Ammon's horn (tissue), 1 donor: ENCODE results near the gene SCAP.
A peak's percentile ranks its signal among the peaks of the same experiment; 100 is the strongest.
"Not testable (repeated sequence)": the region's sequence is repeated elsewhere in the genome, so short reads cannot be mapped to it uniquely, and the experiment has no call there.

Experiments used
- DNase-seq: peaks from one replicate; pipeline ENCODE4 v3.0.0-alpha.2; 2016; ENCODE audit warnings: low spot score

The SCAP gene

DNA sequence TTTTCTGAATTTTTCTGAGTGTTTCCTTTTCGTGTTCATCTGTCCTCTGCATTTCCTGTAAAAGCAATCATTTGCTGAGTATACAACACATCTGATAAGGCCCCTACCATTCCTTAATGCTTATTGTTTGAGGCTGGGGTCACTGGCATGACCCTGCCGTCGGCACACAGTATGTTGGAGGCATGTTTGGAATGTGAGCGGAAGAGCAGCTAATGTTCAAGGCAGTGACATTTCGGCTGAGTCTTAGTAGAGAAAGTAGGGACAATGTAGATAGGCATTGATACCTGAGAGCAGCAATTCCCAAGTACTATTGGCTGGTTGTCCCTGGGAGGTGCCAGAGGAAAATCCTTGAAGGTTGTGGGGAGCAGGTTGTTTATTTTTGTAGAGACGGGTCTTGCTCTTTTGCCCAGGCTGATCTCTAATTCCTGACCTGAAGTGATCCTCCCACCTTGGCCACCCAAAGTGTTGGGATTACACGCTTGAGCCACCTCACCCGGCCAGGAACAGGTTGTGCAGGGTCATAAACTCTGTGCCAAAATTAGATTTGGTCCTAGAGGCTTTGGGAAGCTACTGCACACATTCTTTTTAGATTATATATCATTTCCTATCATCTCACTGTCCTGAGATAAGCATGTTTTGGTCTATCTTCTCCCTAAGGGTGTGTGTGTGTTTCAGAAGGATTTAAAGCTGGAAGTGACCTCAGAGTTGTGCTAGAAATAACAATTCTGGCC is 81.4 kb downstream of the SCAP start:
- DNase-seq = no peak

DNA sequence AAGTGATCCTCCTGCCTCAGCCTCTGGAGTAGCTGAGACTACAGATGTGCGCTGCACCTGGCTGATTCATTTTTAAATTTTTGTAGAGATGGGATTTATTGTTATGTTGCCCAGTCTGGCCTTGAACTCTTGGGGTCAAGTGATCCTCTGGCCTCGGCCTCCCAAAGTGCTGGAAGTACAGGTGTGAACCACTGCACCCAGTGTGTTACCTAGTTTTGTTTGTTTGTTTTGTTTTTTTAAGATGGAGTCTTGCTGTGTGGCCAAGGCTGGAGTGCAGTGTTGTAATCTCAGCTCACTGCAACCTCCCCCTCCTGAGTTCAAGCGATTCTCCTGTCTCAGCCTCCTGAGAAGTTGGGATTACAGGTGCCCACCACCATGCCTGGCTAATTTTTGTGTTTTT is 82.8 kb downstream of the SCAP start:
- no peak for DNase-seq

DNA sequence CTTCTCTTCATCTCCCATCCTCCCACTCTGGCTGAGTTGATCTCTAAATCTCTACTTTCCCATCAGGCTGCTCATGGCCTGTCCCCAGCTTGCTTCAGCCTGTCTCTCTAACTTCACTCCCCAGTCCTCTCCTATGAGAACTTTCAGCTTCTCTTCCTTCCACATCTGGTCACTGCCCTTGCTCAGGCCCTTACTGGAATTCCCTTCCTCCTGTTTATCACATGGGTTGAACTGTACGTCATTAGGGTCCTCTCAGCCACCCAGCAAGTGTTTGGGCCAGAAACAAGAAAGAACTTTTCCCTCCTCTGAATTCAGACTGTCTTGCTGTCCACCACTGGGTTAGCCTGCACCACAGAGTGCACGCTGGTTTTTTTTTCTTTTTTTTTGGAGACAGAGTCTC is 89.9 kb downstream of the SCAP start:
- no peak for DNase-seq

DNA sequence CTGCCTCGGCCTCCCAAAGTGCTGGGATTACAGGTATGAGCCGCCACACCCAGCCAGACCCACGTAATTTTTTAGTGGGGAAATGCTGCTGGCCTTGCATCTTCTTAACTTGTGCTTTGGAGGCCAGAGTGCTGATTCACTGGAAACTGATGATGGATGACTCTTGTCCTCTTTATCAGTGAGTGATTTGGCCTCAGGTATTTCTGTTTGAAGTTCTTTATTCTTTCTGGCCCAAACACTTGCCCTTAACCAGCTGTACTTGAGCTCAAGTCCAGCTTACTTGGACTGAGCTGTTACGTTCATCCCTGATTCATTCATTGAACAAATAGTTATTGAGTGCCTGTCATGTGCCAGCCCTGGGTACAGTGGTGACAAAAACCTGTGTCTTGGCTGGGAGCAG is 90.7 kb downstream of the SCAP start:
- no peak for DNase-seq

DNA sequence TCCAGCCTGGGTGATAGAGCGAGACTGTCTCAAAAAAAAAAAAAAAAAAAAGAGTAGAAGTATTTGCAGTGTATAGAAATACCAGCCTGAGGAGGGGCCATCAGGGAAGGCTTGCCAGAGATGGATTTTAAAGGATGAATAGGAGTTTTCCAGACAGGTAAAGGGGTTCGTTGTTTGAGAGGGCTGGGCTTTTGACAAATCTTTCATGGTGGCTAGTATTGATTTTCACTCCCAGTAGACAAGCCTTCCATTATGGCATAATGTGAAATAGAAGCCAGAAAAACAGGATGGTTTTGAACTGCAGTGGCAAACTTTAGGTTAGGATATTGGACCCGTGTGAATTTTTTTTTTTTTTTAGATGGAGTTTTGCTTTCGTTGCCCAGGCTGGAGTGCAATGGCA is 91.3 kb downstream of the SCAP start:
- DNase-seq = no peak

DNA sequence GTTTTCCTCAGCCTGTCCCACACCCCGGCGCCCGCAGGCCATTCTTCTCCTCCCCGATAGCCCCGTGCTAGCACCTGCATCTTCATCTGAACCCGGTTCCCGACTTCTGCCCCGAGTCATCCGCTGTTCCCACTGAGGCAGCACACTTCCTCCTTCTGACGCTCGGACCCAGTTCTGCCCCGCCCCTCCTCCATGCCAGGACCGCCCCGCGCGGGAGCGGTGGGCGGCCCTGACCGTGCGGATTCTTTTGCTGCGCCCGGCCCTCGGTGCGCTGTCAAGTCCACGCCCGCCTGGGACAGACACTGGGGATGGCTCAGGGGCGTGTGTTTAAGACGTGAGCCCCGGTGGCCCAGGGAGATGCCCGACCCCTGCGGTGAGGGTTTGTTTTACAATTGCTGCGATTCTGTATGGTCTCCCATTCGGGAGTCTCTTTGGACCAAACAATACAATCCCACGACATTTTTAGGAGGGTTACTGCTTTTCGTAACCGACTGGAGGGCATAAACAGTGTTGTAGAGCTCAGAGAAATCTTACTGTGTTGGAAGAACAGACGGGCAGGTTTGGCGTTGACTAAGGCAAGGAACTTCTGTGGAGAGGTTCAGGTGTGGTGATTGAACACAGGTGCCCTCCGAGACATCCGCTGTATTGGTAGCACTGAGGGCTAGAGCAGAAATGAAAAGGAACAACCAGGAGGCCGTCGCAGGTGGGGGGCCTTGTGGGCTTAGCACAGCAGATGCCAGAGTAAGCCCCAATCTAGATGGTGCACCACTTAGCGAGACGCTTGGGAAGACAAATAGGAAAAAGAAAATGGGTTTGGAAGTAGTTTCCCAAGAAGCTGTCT is 94.2 kb downstream of the SCAP start:
- peak; percentile 82 for DNase-seq

DNA sequence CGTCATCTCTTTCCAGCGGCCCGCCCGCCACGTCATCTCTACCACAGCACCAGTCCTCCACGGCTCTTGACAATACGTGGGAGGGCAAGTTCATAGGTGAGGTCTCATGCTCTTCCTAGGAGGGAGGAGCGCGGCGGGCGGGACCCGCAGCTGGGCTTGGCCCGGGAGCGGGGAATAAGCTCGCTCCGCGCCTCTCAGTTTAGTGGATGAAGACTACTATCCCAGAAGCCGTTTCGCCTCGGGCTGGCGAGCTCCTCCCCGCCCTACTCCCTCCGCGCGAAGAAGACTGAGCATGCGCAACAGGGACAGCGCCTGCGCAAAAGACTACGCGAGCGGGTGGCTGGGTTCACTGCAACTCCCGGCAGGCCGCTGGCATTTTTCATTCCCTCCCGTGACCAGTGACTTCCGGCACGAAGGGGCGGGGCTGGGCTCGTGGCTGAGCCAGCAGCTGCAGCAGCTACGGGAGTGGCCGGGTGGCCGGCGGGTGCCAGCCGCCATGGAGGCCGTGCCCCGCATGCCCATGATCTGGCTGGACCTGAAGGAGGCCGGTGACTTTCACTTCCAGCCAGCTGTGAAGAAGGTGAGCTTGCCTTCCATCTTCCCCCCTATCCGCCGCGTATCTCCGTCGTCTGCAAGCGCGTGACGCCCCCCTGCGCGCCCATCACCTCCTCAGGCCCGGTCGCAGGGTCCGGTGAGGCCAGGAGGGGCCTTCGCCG is 95.0 kb downstream of the SCAP start, which contains the start of gene PTPN23:
PTPN23 (plus strand) TSS at position 421 of the 716 bp plus-strand sequence; CDS start at position 497, 76 bp downstream.
- peak; percentile 98 for DNase-seq

DNA sequence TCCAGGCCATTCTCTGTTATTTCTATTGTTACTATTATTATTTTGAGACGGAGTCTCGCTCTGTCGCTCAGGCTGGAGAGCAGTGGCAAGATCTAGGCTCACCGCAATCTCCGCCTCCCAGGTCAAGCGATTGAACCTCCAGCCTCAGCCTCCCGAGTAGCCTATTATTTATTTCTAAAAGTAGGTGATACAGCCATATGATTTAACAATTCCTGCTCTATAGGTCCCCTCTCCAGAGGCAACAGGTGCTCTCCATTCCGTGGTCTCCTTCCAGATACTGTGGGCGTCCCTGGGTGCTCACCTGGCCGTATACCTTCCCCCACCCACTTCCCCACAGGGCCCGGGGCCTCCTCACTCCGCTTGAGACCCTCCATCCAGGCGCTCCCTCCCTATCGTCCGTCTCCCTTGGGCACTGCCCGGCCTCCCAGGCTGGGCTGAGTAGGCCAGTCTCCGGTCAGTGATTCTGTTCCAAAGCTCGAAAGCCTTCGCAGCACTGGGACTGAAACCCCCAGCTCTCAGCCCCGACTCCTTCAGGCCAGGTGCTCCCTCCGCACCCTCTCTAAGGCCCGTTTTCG is 95.6 kb downstream of the SCAP start:
- no peak for DNase-seq

DNA sequence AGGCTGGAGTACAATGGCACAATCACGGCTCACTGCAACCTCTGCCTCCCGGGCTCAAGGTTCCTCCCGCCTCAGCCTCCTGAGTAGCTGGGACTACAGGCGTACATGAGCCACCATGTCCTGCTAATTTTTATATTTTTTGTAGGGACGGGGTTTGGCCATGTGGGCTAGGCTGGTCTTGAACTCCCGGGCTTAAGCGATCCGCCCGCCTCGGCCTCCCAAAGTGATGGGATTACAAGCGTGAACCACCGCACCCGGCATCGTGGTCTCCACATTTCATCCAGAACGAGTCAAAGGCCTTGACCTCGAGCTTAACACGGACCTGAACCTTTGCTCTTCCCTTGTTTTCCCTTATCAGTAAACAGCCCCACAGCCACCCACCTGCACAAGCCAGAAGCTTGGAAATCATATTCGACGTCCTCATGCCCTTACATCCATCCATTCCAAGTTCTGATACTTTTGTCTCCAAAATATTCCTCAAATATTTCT is 96.3 kb downstream of the SCAP start:
- no peak for DNase-seq

DNA sequence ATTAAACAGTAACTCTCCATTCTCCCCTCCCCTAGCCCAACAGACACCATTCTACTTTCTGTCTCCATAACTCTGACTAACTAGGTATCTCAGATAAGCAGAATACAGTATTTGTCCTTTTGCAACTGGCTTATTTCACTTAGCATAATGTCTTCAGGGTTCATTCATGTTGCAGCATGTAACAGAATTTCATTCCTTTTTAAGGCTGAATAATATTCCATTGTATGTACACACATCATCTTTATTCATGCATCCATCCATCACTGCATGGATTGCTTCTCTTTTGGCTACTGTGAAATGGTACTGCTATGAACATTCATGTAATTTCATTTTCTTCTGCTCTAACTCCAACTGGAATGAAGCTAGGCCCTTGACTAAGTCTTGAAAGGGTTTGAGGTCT is 96.9 kb downstream of the SCAP start:
- DNase-seq = no peak

DNA sequence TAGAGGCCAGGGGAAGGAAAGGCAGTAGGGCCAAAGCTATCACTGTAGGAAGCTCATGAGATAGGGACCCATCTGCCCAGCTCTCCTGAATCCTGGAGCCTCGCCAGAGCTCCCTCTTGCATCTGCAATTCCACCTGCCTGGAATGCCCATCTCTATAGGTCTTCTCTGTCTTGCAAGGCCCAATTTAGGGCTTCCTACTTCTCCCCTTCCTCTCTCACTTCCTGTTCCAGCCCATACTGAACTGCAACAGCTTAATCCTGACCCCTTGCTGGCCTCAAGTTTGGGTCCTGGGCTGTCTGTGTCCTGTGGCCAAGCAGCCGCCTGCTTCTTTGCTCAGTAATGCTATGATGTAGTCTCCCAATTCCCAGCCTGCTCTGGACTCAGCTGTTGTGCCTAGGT is 98.6 kb downstream of the SCAP start:
- DNase-seq = peak; percentile 37

DNA sequence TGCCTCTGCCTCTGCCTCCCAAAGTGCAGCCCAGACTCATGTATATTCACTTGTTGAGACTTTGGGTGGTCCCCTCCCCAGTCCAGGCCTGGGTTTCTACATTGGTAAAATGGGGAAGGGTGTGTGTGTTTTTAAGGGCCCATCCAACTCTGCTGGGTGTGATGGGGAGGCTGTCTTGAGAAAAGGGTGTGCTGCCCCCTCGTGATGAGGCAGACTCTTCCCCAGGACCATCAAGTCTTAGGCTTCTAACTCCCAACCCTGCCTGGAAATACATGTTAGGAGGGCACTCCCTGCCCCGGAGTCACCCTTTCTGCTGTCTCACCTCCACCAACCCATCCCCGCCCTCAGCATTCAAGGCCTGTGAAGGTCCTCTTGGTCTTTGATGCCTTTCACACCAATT is 99.3 kb downstream of the SCAP start:
- DNase-seq = no peak

DNA sequence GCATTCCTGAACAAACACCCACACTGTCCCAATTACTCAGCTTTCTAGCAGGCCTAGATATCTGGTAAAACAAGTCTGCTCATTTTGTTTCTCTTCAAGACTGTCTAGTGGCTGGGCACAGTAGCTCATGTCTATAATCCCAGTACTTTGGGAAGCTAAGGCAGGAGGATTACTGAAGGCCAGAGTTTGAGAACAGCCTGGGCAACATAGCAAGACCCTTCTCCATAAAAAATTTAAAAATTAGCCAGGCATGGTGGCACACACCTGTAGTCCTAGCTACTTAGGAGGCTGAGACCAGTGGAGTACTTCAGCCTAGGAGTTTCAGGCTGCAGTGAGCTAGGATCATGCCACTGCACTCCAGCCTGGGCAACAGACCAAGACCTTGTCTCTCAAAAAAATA is 101.2 kb downstream of the SCAP start:
- no peak for DNase-seq

DNA sequence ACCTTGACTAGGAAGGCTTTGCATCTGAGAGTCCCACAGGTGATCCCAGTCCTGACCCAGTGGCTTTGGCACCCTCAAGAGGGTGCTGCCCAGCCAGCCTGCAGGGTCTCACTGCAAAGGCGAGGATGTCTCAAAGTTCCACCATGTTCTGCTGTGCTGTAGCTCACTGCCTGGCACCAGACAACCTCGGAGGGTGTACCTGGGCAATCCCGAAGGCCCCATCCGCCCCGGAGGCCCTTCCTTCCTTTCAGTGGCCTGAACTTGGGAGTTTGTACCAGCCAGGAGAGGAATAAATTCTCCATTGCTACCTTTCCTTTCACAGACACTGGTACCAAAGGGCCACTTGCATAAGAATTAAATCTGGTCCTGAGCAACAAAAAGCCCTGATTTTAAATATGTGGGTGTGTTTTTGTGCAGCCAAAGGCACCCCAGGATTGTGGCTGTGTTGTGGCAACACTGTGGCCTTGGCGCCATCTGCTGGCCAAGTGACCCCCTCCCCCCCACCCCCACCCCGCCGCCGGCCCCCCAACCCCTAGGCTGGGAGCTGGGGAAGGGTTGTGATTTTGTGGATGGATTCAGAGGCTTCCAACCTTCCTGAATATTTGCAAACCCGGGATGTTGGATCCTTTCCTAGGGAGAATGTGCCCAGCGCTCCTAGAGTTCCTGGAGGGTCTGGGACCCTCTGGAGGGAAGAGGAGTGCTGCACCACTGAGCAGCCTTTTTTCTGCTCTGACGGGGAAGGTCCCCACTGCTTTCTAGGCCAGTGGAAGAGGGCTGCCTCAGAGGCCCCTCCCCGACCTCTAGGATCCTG is 104.6 kb downstream of the SCAP start:
- DNase-seq = no peak

DNA sequence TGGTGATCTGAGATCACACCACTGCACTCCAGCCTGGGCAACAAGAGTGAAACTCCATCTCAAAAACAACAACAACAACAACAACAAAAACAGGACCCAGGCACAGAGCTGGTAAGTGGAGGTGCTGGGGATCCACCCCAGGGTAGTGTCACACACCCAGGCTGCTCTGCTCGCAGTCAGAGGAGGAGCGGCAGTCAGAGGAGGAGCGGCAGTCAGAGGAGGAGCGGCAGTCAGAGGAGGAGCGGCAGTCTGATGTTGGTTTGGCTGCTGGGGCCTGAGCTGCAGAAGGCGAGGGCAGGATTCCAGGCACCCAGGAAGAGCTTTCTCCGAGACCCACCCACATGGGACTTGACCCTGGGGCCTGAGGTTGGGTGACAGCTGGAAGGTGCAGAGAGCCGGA is 105.7 kb downstream of the SCAP start:
- not testable (repeated sequence) for DNase-seq

DNA sequence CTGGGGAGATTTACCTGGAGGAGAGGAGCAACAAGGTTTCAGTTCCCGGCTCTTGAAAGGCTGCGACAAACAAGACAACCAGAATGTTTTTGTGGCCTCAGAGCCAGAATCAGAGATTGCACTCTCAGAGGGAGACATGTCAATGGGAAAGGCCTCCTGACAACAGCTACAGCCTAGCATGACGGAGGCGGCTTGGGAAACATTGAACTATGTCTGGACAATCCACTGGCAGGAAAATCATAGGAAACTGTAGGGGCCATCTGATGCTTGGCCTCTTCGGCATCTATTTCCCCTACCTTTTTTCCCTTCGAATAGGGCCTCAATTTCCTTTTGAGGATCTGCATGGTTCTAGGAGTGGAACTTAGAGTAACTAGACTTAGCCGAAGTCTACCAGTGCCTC is 108.1 kb downstream of the SCAP start:
- DNase-seq = no peak

DNA sequence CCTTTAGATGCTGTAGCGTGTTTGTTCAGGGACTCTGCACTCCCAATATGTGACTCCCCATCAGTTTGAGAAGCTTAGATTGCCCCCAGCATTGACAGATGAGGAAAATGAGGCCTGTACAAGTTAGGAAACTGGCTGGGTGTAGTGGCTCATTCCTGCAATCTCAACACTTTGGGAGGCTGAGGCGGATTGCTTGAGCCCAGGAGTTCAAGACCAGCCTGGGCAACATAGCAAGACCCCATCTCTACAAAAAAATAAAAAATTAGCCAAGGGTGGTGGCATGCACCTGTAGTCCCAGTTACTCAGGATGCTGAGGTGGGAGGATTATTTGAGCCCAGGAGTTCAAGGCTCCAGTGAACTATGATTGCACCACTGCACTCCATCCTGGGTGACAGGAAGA is 108.9 kb downstream of the SCAP start:
- no peak for DNase-seq

DNA sequence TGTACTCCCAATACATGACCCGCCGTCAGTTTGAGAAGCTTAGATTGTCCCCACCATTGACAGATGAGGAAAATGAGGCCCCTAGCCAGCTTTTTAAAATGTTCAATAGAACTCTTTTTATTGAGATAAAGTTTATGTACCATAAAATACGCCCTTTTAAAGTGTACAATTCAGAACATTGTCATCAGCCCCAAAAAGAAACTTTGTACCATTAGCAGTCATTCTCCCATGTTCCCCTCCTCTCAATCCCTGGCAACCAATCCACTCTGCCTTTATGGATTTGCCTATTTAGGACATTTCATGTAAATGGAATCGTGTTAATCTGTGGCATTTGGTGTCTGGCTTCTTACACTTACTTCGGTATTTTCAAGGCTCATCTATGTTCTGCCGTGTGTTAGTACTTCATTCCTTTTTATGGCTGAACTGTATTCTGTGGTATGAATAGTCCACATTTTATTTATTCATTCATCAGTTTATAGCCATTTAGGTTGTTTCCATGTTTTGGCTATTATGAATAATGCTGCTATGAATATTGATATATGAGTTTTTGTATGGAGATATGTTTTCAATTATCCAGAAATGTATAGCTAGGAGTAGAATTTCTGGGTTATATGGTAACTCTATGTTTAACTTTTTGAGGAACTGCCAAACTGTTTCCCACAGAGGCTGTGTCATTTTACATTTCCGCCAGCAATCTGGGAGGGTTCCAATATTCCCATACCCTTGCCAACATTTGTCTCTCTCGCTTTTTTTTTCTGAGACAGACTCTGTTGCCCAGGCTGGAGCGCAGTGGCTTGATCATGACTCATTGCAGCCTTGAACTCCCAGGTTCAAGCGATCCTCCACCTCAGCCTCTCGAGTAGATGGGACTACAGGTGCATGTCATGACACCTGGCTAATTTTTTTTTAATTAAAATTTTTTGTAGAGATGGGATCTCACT is 110.3 kb downstream of the SCAP start:
- DNase-seq = no peak
